H1 (cell line): ENCODE data around the gene HS3ST3B1. TPM values are rescaled to one million over a fixed set of nuclear protein-coding genes. Genes with fewer than 3 reads are reported as not detected.

Experiments
- CTCF ChIA-PET: fragments of 300-600 bp; sonication (Branson Sonifier 250); formaldehyde crosslinking; loops from one replicate; lab custom pipeline; 2021; ENCODE audit not compliant: partially characterized antibody; lab: Charles Lee
- POLR2A ChIA-PET: fragments of 300-600 bp; sonication (Branson Sonifier 250); formaldehyde crosslinking; loops from one replicate; lab custom pipeline; 2021; ENCODE audit warnings: inconsistent platforms; ENCODE audit not compliant: partially characterized antibody; lab: Charles Lee
- DNase-seq, 2 experiments: peaks; one replicate each; pipeline versions ENCODE4 v3.0.0 to v3.0.0-alpha.2; 2010 to 2022; ENCODE audit warnings: low spot score in 2 of 2, low read depth in 1 of 2, mixed read lengths in 1 of 2
- FAIRE-seq: peaks from 2 replicates; lab custom pipeline; 2011; peaks lifted over from hg19 to GRCh38; lab: Jason Lieb, UNC
- H2AFZ ChIP-seq: 2 replicates; pipeline ENCODE4 v1.8.1; 2012; ENCODE audit warnings: low read length, inconsistent platforms
- H2AK5ac ChIP-seq: 2 replicates; pipeline ENCODE4 v1.6.1; 2013; ENCODE audit warnings: low read depth, low read length
- H2BK120ac ChIP-seq: replicated peaks from 2 replicates; pipeline ENCODE3; 2013; ENCODE audit warnings: low read depth, low read length, inconsistent platforms
- H2BK12ac ChIP-seq: 2 replicates; pipeline ENCODE4 v1.6.1; 2013; ENCODE audit warnings: low read depth, low read length
- H2BK15ac ChIP-seq: 2 replicates; pipeline ENCODE4 v1.6.1; 2013; ENCODE audit warnings: low read length
- H2BK20ac ChIP-seq: 2 replicates; pipeline ENCODE4 v1.6.1; 2013; ENCODE audit warnings: low read length
- H2BK5ac ChIP-seq: 2 replicates; pipeline ENCODE4 v1.6.1; 2013; ENCODE audit warnings: low read depth, low read length
- H3K14ac ChIP-seq: 2 replicates; pipeline ENCODE4 v1.6.1; 2013; ENCODE audit warnings: inconsistent platforms; ENCODE audit not compliant: insufficient read length
- H3K18ac ChIP-seq: 2 replicates; pipeline ENCODE4 v1.6.1; 2013; ENCODE audit warnings: low read length; ENCODE audit errors: extremely low read depth
- H3K23ac ChIP-seq: 2 replicates; pipeline ENCODE4 v1.6.1; 2013; ENCODE audit warnings: inconsistent platforms; ENCODE audit not compliant: insufficient read length
- H3K23me2 ChIP-seq: 2 replicates; pipeline ENCODE4 v1.6.1; 2013; ENCODE audit warnings: low read depth, low read length
- H3K27ac ChIP-seq: 2 replicates; pipeline ENCODE4 v1.6.1; 2011; ENCODE audit warnings: low read depth, low read length, inconsistent platforms
- H3K27me3 ChIP-seq, 4 experiments: replicated peaks in 1 of 4; 1 replicate in 1 of 4; 2 replicates in 3 of 4; pipeline versions ENCODE4 v1.6.1 to v1.8.1; 2011 to 2013; ENCODE audit warnings: low read length in 3 of 4, mild to moderate bottlenecking in 3 of 4, inconsistent platforms in 2 of 4, mixed read lengths in 2 of 4, moderate library complexity in 1 of 4; ENCODE audit not compliant: control insufficient read depth in 3 of 4, insufficient read depth in 3 of 4; ENCODE audit errors: extremely low read depth in 1 of 4
- H3K36me3 ChIP-seq, 4 experiments: 2 replicates each; pipeline versions ENCODE4 v1.6.1 to v1.8.1; 2011 to 2013; ENCODE audit warnings: mild to moderate bottlenecking in 4 of 4, low read length in 3 of 4, moderate library complexity in 2 of 4, control low read depth in 1 of 4, inconsistent platforms in 1 of 4; ENCODE audit not compliant: insufficient read depth in 4 of 4, control insufficient read depth in 2 of 4
- H3K4ac ChIP-seq: replicated peaks from 2 replicates; pipeline ENCODE3; 2013; ENCODE audit warnings: low read length, low read depth, mixed read lengths, inconsistent platforms; ENCODE audit not compliant: insufficient read length
- H3K4me1 ChIP-seq, 4 experiments: replicated peaks in 1 of 4; 1 replicate in 1 of 4; 2 replicates in 3 of 4; pipeline versions ENCODE4 v1.6.1 to v1.8.1; 2011 to 2013; ENCODE audit warnings: low read length in 3 of 4, inconsistent platforms in 2 of 4, mixed read lengths in 1 of 4; ENCODE audit not compliant: insufficient read depth in 4 of 4, control insufficient read depth in 3 of 4
- H3K4me2 ChIP-seq, 2 experiments: 2 replicates each; pipeline versions ENCODE4 v1.6.1 to v1.8.1; 2011 to 2013; ENCODE audit warnings: low read depth in 2 of 2, low read length in 2 of 2, control low read depth in 1 of 2, inconsistent platforms in 1 of 2, mild to moderate bottlenecking in 1 of 2; ENCODE audit not compliant: insufficient read depth in 1 of 2
- H3K4me3 ChIP-seq, 4 experiments: fragments of 200-600, 300-600 bp in 1 of 4; sonication (generic), shearing (Covaris generic), sonication (Bioruptor Twin) in 1 of 4; 2 replicates each; pipeline versions ENCODE4 v1.5.1 to v1.8.1; 2011 to 2016; ENCODE audit warnings: low read length in 4 of 4, low read depth in 3 of 4, control low read depth in 2 of 4, inconsistent platforms in 2 of 4, mild to moderate bottlenecking in 2 of 4, mixed read lengths in 1 of 4, moderate library complexity in 1 of 4; ENCODE audit not compliant: insufficient read depth in 2 of 4; ENCODE audit errors: extremely low read depth in 1 of 4
- H3K56ac ChIP-seq: replicated peaks from 2 replicates; pipeline ENCODE3; 2013; ENCODE audit warnings: low read depth, mild to moderate bottlenecking, mixed read lengths, low read length, inconsistent platforms; ENCODE audit not compliant: insufficient read length
- H3K79me1 ChIP-seq: 2 replicates; pipeline ENCODE4 v1.6.1; 2013; ENCODE audit warnings: low read depth, low read length, control low read depth
- H3K79me2 ChIP-seq, 2 experiments: 2 replicates each; pipeline versions ENCODE4 v1.6.1 to v1.8.1; 2012 to 2013; ENCODE audit warnings: low read length in 2 of 2, mild to moderate bottlenecking in 2 of 2, inconsistent platforms in 1 of 2; ENCODE audit not compliant: insufficient read depth in 2 of 2, control insufficient read depth in 1 of 2
- H3K9ac ChIP-seq, 4 experiments: replicated peaks in 1 of 4; 1 replicate in 1 of 4; 2 replicates in 3 of 4; pipeline versions ENCODE4 v1.6.1 to v1.8.1; 2011 to 2013; ENCODE audit warnings: low read depth in 3 of 4, low read length in 3 of 4, control low read depth in 2 of 4, mild to moderate bottlenecking in 2 of 4, moderate library complexity in 2 of 4, inconsistent platforms in 1 of 4; ENCODE audit errors: extremely low read depth in 1 of 4
- H3K9me3 ChIP-seq, 2 experiments: 2 replicates each; pipeline versions ENCODE4 v1.6.1 to v1.8.1; 2012 to 2013; ENCODE audit warnings: mild to moderate bottlenecking in 2 of 2, moderate library complexity in 2 of 2, control low read depth in 1 of 2, inconsistent platforms in 1 of 2, low read depth in 1 of 2, low read length in 1 of 2, mixed read lengths in 1 of 2; ENCODE audit not compliant: insufficient read depth in 2 of 2
- H4K20me1 ChIP-seq, 2 experiments: replicated peaks in 1 of 2; 2 replicates each; pipeline versions ENCODE3 to v1.8.1; 2011 to 2013; ENCODE audit warnings: inconsistent platforms in 2 of 2, low read length in 2 of 2, mild to moderate bottlenecking in 1 of 2; ENCODE audit not compliant: insufficient read depth in 2 of 2, control insufficient read depth in 1 of 2
- H4K5ac ChIP-seq: 2 replicates; pipeline ENCODE4 v1.6.1; 2013; ENCODE audit warnings: low read length, low read depth, mixed read lengths, inconsistent platforms; ENCODE audit not compliant: insufficient read length
- H4K8ac ChIP-seq: 2 replicates; pipeline ENCODE4 v1.8.0; 2013; ENCODE audit warnings: mild to moderate bottlenecking, moderate library complexity, low read length, inconsistent platforms; ENCODE audit not compliant: insufficient read depth; ENCODE audit errors: extremely low read depth
- H4K91ac ChIP-seq: replicated peaks from 2 replicates; pipeline ENCODE3; 2013; ENCODE audit warnings: low read length, mixed read lengths, inconsistent platforms; ENCODE audit not compliant: insufficient read length
- ASH2L ChIP-seq: fragments of 200-600, 300-600 bp; sonication (generic); IDR thresholded peaks from one replicate; pipeline ENCODE4 v1.7.1; 2017; ENCODE audit warnings: low read length
- CHD1 ChIP-seq: IDR thresholded peaks from 2 replicates; pipeline ENCODE4 v1.6.1; 2012; ENCODE audit warnings: low read depth, low read length, improper control_type of control experiment
- EZH2 ChIP-seq: fragments of 200-600 bp; sonication (generic); IDR thresholded peaks from 2 replicates; pipeline ENCODE4 v1.7.1; 2012; ENCODE audit warnings: low read depth, mild to moderate bottlenecking, moderate library complexity, low read length, inconsistent platforms; ENCODE audit not compliant: severe bottlenecking
- FOSL1 ChIP-seq: IDR thresholded peaks from 2 replicates; pipeline ENCODE4 v1.6.1; 2011; ENCODE audit warnings: mild to moderate bottlenecking, low read depth, low read length, moderate library complexity; ENCODE audit not compliant: insufficient read depth
- RNF2 ChIP-seq: fragments of 200-900, 300-1000 bp; sonication (generic); IDR thresholded peaks from 2 replicates; pipeline ENCODE4 v1.7.1; 2016; ENCODE audit warnings: borderline replicate concordance, low read depth, mild to moderate bottlenecking, antibody characterized with exemption, low read length; ENCODE audit not compliant: poor library complexity, severe bottlenecking; ENCODE audit errors: missing control alignments
- SIN3A ChIP-seq, 2 experiments: IDR thresholded peaks in 1 of 2; conservative IDR thresholded peaks in 1 of 2; 2 replicates each; pipeline ENCODE4 v1.6.1; 2011 to 2012; ENCODE audit warnings: low read length in 2 of 2, improper control_type of control experiment in 1 of 2, low read depth in 1 of 2, mild to moderate bottlenecking in 1 of 2
- SP2 ChIP-seq: IDR thresholded peaks from 2 replicates; pipeline ENCODE4 v1.6.1; 2012; ENCODE audit warnings: mild to moderate bottlenecking, low read length, inconsistent platforms
- YY1 ChIP-seq: IDR thresholded peaks from 2 replicates; pipeline ENCODE4 v1.6.1; 2011; ENCODE audit warnings: low read depth, mild to moderate bottlenecking, low read length
- WGBS, 2 experiments: shearing (Covaris generic) in 1 of 2; methylation state at CpG; one replicate each; pipeline versions ENCODE4 v1.1.6 to v1.1.7; 2013 to 2015; ENCODE audit warnings: low lambda C conversion rate in 2 of 2, mixed read lengths in 2 of 2, inconsistent platforms in 1 of 2, low coverage in 1 of 2, missing lambda C conversion rate in 1 of 2; ENCODE audit not compliant: insufficient replicate concordance in 2 of 2, insufficient coverage in 1 of 2, insufficient read length in 1 of 2; ENCODE audit errors: extremely low coverage in 1 of 2, missing lambda C conversion rate in 1 of 2; 5-methylcytosine and 5-hydroxymethylcytosine counted together
- polyA plus RNA-seq, 7 experiments: library from polyadenylated mRNA; depleted of rRNA in 3 of 7; stranded (reverse) in 5 of 7; unstranded in 2 of 7; fragments of >200 nt in 5 of 7; fragments of 200-250 nt in 2 of 7; gene quantifications; 1 replicate in 5 of 7; 2 replicates in 1 of 7; 4 replicates in 1 of 7; pipeline versions ENCODE4 v1.2.1 to v1.2.3, GENCODE V29; 2011 to 2013; ENCODE audit warnings: missing spikeins in 2 of 7, mixed read lengths in 2 of 7
- total RNA-seq: library from RNA; stranded (reverse); fragmentation: NEBNext Ultra II Directional; extraction: Animal tissue kit (Norgen Biotek cat#: 25700); gene quantifications from 2 replicates; pipeline ENCODE4 v1.2.1, GENCODE V29; 2021
- TF ChIP-seq, protein P1 (sequence below): IDR thresholded peaks from 2 replicates; pipeline ENCODE4 v1.6.1; 2012; ENCODE audit warnings: inconsistent platforms

HS3ST3B1 gene
- total and polyA plus RNA-seq, 2 of the 8 experiments (the other 6 are each of a cell fraction or from before 2014, with no cell fraction given), result 4.7 to 14.4 TPM

DNA sequence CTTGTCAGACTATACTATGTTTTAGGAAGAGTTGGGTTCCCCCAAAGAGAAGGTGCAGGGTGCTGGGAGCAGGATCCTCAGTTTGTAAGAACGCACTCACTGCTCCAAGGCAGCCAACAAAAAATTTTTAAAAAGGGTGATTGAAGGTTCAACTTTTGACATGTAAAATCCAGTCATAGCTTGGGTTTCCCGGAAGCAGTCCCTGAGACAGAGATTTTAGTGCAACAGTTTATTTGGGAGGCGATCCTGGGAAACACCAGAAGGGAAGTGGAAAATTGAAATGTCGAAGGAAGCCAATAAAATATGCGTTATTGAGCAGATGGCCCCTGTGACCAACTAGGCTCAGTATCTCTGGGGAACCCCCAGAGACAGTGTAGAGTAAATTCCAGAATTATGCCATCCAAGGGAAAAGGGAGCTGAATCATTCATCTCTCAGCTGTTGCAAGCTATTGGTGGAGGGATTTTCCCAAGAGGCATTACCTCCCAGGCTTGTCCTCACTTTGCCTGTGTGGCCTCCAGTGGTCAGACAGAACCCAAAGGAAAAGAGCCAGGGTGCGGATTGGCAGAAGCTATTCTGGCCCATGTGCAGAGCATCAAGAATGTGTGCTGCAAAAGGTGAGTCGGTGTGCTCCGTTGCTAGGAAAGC, 72.9 kb downstream of the HS3ST3B1 start:
- CTCF ChIA-PET, result interaction anchor here (0.6 to 1.6 kb wide), 4 partner anchors 14 to 632 kb away, joined by 3 to 5 read pairs (median 3); no protein-coding TSS in a partner anchor
- H3K79me1 ChIP-seq, result no peaks in the 10 kb centered on the region

More for the DNA sequence above, 72.9 kb downstream of the HS3ST3B1 start:
- Histone ChIP-seq H3K9me3 (no peaks in the 10 kb centered on the region), H2BK15ac (no peak overlapping the region), H2BK20ac (no peak overlapping the region), H3K79me2 (no peaks in the 10 kb centered on the region), H2AFZ (0 out of 2 replicates have a peak overlapping the region, but pooled peaks have one; percentile 64), H3K23me2 (no peaks in the 10 kb centered on the region), H3K9ac (no peak overlapping the region), H3K27ac (no peak overlapping the region), H3K4ac (no peak overlapping the region), H4K20me1 (no peaks in the 10 kb centered on the region), H3K4me1 (peaks cover 0 to 8% (median 3%) of the 10 kb centered on the region in 4 experiments; a peak in 5 of 7 replicates), H3K4me3 (no peak overlapping the region), H3K36me3 (no peaks in the 10 kb centered on the region), H2BK5ac (no peak overlapping the region), H4K5ac (no peak overlapping the region), H4K8ac (no peak overlapping the region), H2BK120ac (no peak overlapping the region), H3K14ac (no peak overlapping the region), H4K91ac (no peak overlapping the region), H3K56ac (no peak overlapping the region), H3K18ac (no peak overlapping the region), H2BK12ac (peak overlapping the region; percentile 43; the same call in 1 of the 2 replicates), H3K4me2 (no peak overlapping the region), H3K23ac (no peak overlapping the region), H3K27me3 (no peaks in the 10 kb centered on the region), H2AK5ac (no peak overlapping the region)
- no peak for FAIRE-seq
- 85% methylated on average over 8 of the region's 8 CpGs; no CpG with 5 or more reads in 1 of the 2 experiments for WGBS, 2 experiments
- no peak for DNase-seq
- POLR2A ChIA-PET, result no interaction called here
- TF ChIP-seq ASH2L, result no peak
- TF ChIP-seq SIN3A (conservative IDR thresholded peaks at IDR 0.05 in 1 of 2, IDR thresholded peaks at IDR 0.05 in 1 of 2; ENCODE audit: low read depth in 1 of 2, low read length in 2 of 2), result no peak
- TF ChIP-seq YY1, result no peak
- TF ChIP-seq, protein P1, sequence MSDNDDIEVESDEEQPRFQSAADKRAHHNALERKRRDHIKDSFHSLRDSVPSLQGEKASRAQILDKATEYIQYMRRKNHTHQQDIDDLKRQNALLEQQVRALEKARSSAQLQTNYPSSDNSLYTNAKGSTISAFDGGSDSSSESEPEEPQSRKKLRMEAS, result no peak
- no peak for TF ChIP-seq RNF2
- TF ChIP-seq SP2, result no peak
- no peak for TF ChIP-seq CHD1
- TF ChIP-seq FOSL1, result no peak
- TF ChIP-seq EZH2, result no peak
